ENCODE measurements around the gene BTG1. TPM values are rescaled to one million over a fixed set of nuclear protein-coding genes. Genes with fewer than 3 reads are reported as not detected.
A peak's percentile ranks its signal among the peaks of the same experiment; 100 is the strongest.

The BTG1 gene
- total RNA-seq, 2 donors from 2014 or later, result 48.5 to 53.7 TPM

GRCh38 chr12:92164712-92165111 is 19.1 kb upstream of the BTG1 start:
- no peaks in the 10 kb centered on the region for H3K36me3 ChIP-seq (replicated peaks in 1 of 2; ENCODE audit: insufficient read depth in 1 of 2, low read depth in 2 of 2)
- no peak overlapping the region for H3K4me3 ChIP-seq
- intact Hi-C loops (cut with DNase I), result no loop called here
- no peaks in the 10 kb centered on the region for H3K9me3 ChIP-seq
- no peaks in the 10 kb centered on the region for H3K27me3 ChIP-seq
- TF ChIP-seq POLR2A (IDR thresholded peaks at IDR 0.05), result no peak
- TF ChIP-seq, protein P1, sequence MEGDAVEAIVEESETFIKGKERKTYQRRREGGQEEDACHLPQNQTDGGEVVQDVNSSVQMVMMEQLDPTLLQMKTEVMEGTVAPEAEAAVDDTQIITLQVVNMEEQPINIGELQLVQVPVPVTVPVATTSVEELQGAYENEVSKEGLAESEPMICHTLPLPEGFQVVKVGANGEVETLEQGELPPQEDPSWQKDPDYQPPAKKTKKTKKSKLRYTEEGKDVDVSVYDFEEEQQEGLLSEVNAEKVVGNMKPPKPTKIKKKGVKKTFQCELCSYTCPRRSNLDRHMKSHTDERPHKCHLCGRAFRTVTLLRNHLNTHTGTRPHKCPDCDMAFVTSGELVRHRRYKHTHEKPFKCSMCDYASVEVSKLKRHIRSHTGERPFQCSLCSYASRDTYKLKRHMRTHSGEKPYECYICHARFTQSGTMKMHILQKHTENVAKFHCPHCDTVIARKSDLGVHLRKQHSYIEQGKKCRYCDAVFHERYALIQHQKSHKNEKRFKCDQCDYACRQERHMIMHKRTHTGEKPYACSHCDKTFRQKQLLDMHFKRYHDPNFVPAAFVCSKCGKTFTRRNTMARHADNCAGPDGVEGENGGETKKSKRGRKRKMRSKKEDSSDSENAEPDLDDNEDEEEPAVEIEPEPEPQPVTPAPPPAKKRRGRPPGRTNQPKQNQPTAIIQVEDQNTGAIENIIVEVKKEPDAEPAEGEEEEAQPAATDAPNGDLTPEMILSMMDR (IDR thresholded peaks at IDR 0.05), result no peak
- no peaks in the 10 kb centered on the region for H3K4me1 ChIP-seq
- H3K27ac ChIP-seq, result no peak overlapping the region
- 61 to 65% methylated on average over 1 of the region's 1 CpG for WGBS, 2 donors
- ATAC-seq (no peak), DNase-seq (no peak)

DNA sequence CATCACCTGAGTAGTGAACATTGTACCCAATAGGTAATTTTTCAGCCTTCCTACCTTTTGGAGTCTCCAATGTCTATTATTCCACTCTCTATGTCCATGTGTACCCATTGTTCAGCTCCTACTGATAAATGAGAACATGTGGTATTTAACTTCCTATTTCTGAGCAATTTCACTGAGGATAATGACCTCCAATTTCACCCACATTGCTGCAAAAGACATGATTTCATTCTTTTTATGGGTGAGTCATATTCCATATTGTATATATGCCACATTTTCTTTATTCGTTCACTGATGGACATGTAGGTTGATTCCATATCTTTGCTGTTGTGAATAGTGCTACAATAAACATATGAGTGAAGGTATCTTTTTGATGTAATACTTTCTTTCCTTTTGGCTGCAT is 16.4 kb upstream of the BTG1 start:
- intact Hi-C loops (cut with DNase I), result no loop called here
- no peaks in the 10 kb centered on the region for H3K9me3 ChIP-seq
- TF ChIP-seq, protein P1 (IDR thresholded peaks at IDR 0.05), result no peak
- TF ChIP-seq POLR2A (IDR thresholded peaks at IDR 0.05), result no peak
- H3K4me3 ChIP-seq, result no peak overlapping the region
- H3K36me3 ChIP-seq (replicated peaks in 1 of 2; ENCODE audit: insufficient read depth in 1 of 2, low read depth in 2 of 2), result no peaks in the 10 kb centered on the region
- ATAC-seq (no peak), DNase-seq (no peak)
- H3K4me1 ChIP-seq, result no peaks in the 10 kb centered on the region
- H3K27ac ChIP-seq, result no peak overlapping the region
- WGBS, 2 donors, result 81 to 94% methylated on average over 1 of the region's 1 CpG
- no peaks in the 10 kb centered on the region for H3K27me3 ChIP-seq

GRCh38 chr12:92158796-92159439 is 13.3 kb upstream of the BTG1 start:
- Histone ChIP-seq H3K9me3 (no peaks in the 10 kb centered on the region), H3K27me3 (no peaks in the 10 kb centered on the region), H3K36me3 (replicated peaks in 1 of 2; ENCODE audit: insufficient read depth in 1 of 2, low read depth in 2 of 2) (no peaks in the 10 kb centered on the region), H3K27ac (peak overlapping the region in 1 of 4 donors; percentile 55), H3K4me1 (no peaks in the 10 kb centered on the region), H3K4me3 (no peak overlapping the region)
- ATAC-seq (no peak), DNase-seq (no peak)
- 40 to 63% methylated on average over 6 of the region's 6 CpGs for WGBS, 2 donors
- TF ChIP-seq POLR2A (IDR thresholded peaks at IDR 0.05), result no peak
- TF ChIP-seq, protein P1 (IDR thresholded peaks at IDR 0.05), result no peak
- intact Hi-C loops (cut with DNase I), result no loop called here

- no peak for ATAC-seq
- Histone ChIP-seq H3K4me3 (no peak overlapping the region), H3K36me3 (replicated peaks in 1 of 2; ENCODE audit: insufficient read depth in 1 of 2, low read depth in 2 of 2) (no peaks in the 10 kb centered on the region), H3K27me3 (no peaks in the 10 kb centered on the region), H3K9me3 (no peaks in the 10 kb centered on the region), H3K4me1 (no peaks in the 10 kb centered on the region), H3K27ac (no peak overlapping the region)
- 88 to 91% methylated on average over 6 of the region's 6 CpGs for WGBS, 2 donors
- intact Hi-C loops (cut with DNase I), result no loop called here
- TF ChIP-seq, protein P1 (IDR thresholded peaks at IDR 0.05), result no peak
- no peak for TF ChIP-seq POLR2A (IDR thresholded peaks at IDR 0.05)
- no peak for DNase-seq
These were observed 11.2 kb upstream of the BTG1 start for GRCh38 chr12:92156704-92157395.

DNA sequence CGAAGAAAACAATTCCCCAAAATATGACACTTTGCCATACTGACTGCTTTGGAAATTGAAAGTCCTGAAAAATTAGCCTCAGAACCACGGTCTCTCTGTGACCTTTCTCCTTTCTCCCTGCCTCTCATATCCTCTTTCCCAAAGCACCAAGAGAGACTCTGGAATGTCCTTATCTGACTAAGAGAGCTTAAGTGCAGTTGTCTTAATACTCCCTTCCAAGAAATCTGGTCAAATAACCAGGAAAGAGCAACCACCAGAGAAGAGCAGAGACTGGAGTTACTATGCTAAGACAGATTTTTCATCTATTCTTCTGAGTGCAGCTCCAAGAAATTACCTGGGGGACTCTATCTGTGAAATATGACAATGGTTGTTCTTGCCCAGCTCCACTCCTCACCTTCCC is 10.5 kb upstream of the BTG1 start:
- Histone ChIP-seq H3K4me3 (no peak overlapping the region), H3K27me3 (no peaks in the 10 kb centered on the region), H3K4me1 (no peaks in the 10 kb centered on the region), H3K36me3 (replicated peaks in 1 of 2; ENCODE audit: insufficient read depth in 1 of 2, low read depth in 2 of 2) (no peaks in the 10 kb centered on the region), H3K27ac (no peak overlapping the region), H3K9me3 (no peaks in the 10 kb centered on the region)
- intact Hi-C loops (cut with DNase I), result no loop called here
- TF ChIP-seq, protein P1 (IDR thresholded peaks at IDR 0.05), result no peak
- no peak for TF ChIP-seq POLR2A (IDR thresholded peaks at IDR 0.05)
- DNase-seq (no peak), ATAC-seq (no peak)
- 89 to 94% methylated on average over 2 of the region's 2 CpGs for WGBS, 2 donors

Data from body of pancreas (tissue), 4 donors.